Bone marrow (tissue), 2 donors: ENCODE data around the gene CNTN5.
"Not testable (repeated sequence)": the region's sequence is repeated elsewhere in the genome, so short reads cannot be mapped to it uniquely, and the experiment has no call there.

Experiments used
- DNase-seq, 2 donors: peaks; one replicate each; lab custom pipeline; 2025; lab: John Stamatoyannopoulos, UW

The CNTN5 gene

DNA sequence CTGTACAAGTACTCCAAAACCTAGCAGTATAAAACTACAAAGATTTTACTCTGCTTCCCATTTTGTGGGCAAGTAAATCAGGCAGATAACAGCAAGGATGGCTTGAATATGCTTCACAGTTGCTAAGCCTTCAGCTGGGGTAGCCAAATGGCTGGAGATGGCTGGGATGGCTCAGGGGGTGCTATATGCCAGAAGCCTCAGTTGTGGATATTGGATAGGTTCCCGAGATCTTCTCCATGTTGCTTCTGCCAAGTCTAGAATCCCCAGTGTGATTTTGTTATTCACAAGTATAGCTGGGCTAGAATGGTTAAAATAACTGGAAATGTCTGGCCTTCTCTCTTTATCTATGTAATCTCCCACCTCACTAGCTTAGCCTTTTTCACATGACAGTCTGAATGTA, 1194.0 kb downstream of the CNTN5 start:
- no peak for DNase-seq

DNA sequence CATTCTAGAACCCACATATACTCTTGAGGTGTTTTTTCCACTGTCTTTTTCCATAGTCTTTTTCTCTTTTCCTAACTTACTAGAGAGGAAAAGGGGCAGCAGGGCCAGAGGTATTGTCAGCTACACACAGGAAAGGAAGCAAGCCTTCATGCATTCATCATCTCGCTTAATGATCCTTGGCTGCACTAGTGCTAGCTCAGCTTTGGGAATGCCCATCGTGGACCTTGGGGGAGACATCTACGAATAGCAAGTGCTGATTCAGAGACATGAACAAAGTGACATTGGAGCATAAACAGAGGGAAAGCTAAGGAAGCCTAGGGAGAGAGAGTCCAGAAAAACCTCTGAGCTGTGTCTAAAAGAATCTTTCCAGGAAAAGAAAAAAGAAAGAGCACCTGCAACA, 1200.1 kb downstream of the CNTN5 start:
- no peak for DNase-seq

DNA sequence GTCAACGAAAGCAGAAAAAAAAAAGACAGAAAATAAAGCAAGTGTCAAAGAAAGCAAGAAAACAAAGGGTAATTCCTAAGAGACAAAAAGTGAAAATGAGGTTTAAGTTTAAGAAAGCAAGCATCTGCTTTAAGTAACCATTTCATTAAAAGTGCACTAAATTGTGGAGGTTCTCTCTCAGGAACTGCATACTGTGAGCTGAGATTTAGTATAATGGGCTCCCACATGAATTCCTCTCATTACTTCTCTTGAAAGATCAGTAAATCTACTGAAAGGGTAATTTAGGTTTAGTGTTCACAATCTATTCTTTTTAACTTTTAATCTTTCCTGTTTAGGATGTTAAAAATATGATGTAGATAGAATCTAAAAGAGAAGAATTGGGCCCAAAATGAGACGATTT, 1201.0 kb downstream of the CNTN5 start:
- DNase-seq: no peak

DNA sequence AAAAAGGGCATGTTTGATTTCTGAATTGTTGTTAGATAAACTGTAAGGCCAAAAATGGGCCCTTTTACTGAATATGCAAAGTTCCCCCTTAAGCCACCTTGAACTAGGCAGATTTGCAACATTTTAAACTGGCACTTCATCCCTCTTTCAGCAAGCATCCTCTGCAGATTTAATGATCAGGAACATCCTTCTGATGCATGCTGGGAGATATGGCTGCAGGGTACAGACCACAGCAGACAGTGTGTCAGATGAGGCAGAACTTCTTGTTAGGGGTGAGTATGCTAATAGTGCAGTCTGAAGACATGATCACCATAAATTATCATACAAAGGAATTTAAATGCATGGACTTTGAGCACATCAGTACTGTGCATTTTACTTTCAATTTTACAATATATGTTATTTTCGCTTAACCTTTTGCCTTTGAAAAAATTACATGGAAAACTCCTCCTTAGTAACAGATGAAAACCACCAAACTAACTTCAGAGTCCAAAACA, 1203.8 kb downstream of the CNTN5 start:
- DNase-seq: no peak

DNA sequence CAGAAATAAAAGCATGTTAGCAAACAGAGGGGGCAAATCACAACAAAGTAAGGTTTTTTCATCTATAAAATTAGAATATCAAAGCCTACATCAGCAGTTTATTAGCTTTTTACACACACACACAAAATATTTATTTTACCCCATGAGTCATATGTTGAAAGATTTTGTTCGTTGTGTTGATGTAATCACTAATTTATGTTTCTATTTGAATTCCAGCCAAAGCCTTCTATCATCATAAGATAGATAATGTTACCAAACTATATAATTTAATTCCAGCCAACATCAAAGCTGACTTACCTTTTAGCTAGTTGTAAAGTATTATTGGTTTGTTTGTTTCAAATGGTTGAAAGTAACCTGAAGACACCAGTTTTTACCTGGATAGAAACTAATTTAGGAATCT, 1208.3 kb downstream of the CNTN5 start:
- DNase-seq: no peak

DNA sequence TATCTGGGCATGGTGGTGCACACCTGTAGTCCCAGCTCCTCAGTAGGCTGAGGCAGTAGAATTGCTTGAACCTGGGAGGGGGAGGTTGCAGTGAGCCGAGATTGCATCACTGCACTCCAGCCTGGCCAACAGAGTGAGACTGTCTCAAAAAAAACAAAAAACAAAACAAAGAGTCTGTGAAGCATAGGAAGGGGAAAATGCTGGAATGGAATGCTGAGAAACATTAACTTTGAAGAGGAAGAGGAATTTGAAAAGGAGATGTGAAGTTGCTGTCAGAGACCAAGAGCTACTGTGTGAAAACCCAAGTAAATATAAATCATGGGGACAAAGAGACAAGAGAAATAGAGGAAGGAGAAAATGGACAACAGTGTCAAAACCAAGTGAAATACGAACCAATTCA, 1211.3 kb downstream of the CNTN5 start:
- DNase-seq: no peak

DNA sequence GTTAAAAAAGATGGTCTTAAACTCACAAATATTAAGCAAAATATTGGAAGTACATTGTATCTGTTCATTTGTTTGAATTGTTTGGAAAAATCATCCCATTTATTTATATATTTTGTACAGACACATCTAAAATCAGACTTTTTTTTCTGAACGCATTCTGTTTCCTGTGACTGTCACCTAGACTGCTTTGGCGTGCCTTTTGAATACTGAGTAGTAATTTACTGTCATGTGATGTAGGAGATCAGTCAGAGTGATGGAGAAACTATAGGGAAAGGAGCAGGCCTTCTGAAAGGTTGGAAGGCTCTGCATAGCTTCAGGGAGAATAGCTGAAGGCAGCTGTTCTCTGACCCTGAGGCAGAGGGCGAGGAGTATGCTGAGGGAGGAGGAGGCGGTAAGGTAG, 1214.3 kb downstream of the CNTN5 start:
- DNase-seq: no peak

DNA sequence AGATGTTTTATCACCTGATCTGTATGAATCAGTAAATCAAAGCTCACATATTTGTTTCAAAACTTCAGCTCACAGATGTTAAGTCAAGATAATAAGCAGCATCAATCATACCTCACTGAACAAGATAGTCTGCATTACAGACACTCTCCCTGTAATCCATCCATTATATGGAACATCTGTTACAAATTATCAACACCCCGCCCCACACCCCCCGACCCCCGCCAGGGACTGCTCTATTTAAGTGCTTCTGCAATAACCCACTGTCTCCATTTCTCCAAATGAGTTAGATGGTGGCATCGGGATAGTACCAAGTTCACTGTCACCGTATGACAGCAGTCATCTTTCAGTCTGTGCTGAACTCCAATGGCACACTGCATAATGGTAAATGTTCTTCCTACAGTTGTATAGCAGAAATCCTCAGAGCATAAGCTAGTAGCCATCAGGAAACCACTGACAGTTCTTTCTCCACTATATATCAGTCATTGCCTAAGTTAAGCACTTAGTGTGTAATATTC, 1219.3 kb downstream of the CNTN5 start:
- DNase-seq: no peak

DNA sequence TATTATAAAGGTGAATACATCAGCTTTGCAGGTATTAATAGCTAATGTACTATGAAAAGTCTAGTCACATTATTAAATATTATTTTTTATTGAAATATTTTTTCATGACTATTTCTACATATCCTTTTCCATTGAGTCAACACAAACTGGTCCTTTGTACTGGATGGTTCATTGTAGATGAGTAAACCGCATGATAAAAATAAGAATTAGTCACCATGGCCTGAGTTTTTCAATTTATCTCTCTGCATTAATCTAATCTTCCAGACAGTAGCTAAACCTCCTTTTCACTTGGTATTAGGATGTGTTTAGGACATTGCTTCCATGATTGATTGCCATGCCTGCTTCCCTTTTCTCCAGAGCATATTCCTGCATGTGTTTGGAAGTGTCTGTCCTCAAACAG, 1227.0 kb downstream of the CNTN5 start:
- no peak for DNase-seq

DNA sequence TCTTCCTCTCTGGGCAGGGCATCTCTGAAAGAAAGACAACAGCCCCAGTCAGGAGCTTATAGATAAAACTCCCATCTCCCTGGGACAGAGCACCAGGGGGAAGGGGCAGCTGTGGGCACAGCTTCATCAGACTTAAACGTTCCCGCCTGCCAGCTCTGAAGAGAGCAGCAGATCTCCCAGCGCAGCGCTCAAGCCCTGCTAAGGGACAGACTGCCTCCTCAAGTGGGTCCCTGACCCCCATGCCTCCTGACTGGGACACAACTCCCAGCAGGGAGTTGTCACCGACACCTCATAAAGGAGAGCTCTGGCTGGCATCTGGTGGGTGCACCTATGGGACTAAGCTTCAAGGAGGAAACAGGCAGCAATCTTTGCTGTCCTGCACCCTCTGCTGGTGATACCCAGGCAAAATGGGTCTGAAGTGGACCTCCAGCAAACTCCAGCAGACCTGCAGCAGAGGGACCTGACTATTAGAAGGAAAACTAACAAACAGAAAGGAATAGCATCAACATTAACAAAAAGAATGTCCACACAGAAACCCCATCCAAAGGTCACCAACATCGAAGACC, 1236.6 kb downstream of the CNTN5 start:
- not testable (repeated sequence) for DNase-seq

DNA sequence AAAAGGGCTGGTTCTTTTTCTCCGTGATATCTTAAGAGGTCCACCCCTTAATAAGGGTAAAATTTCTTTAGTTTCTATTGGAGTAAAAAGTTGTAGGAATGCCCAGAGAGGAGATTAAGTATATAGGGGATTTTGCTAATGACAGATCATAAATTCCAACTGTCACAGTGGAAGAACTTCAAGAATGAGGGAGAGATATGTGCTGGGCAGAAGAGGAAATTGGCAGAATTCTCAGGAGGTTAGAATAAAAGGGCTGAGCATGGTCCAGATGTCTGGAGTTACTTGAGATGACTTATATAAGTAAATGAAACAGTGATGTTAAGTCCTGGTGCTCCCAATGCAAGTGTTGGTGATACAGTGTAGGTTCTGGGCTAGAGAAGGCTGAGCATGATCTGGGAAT, 1248.8 kb downstream of the CNTN5 start:
- DNase-seq: no peak

DNA sequence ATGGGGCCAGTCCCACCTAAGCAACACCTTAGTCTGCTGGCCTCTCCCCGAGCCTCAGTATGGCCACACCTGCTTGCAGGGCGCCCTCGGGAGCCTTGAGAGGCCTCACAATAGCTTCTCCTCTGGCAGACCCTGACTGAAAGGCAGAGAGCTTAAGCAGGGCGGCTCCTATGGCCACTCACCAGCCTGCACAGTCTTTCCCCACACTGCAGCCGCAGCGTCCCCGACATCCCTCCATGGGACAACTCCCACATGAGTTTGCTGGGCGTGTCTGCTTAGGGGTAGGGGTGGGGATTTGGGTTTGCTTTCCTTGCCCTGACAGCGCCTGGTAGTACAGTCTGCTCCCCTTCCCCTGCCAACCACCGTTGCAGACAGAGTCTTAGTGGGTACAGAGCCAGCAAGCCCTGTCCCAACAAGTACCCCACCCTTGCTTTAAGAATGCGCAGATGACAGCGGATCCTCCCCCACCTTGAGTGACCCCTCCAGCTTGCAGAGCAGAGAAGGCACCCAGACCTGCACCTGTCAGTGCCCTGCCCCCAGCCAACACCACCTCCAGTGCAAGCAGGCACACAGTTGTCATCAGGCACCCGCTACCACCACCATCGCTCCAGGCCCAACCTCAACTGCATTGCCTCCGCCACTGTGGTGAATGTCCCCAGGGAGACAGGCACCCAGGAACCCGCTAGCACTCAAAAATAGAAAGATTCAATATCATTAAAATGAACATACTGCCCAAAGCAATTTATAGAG, 1252.5 kb downstream of the CNTN5 start:
- no peak for DNase-seq

DNA sequence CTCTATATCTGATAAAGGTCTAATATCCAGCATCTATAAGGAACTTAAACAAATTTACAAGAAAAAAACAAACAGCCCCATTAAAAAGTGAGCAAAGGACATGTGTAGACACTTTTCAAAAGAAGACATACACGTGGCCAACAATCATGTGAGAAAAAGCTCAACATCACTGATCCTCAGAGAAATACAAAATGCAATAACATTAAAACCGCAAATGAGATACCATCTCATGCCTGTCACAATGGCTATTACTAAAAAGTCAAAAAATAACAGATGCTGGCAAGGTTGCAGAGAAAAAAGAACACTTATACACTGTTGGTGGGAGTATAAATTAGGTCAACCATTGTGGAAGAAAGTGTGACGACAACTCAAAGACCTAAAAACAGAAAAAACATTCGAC, 1253.7 kb downstream of the CNTN5 start:
- DNase-seq: not testable (repeated sequence)

DNA sequence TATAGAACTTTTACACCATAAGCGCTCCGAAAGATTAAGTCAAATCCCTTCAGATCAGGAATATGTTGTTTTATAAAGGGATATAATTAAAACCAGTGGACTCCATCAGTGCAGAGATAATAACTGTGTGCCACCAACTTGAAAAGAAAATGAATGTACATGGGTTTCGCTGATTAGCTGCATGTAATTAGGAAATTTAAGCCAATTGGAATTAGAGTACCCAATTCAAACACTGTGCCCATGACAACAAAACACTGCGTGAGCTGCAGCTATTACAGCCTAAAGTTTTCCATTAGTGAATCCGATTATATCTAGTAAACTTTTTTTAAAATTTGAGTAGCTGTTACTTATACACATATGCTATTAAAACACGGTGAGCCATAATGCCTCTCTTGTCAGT, 1274.0 kb downstream of the CNTN5 start:
- DNase-seq: no peak

DNA sequence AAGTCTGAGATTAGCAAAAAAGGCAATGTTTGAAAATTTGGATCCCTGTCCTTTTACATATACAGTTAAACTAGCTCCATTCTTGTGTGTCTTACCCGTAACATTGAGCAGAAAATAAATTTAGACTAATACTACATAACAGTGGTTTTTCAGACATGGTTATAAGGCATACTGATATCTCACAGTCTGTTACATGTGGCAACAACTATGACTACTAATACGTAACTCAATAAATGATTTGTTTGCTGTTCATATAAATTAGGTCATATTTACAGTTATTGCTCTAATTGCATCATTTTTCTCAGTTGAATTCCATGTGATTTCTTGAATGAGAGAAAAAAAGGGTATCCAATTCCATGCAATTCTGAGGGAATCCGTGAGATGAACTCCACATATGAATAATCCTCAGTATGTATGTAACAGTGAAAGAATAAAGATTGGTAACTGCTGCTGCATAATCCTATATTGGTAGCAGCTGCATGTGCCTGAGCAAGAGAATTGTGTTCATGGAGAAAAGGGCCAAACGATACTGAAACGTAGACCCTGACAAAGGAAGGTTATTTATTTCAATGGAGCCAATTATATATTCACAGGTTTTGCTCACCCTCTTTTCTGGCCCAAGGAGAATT, 1275.4 kb downstream of the CNTN5 start:
- no peak for DNase-seq

DNA sequence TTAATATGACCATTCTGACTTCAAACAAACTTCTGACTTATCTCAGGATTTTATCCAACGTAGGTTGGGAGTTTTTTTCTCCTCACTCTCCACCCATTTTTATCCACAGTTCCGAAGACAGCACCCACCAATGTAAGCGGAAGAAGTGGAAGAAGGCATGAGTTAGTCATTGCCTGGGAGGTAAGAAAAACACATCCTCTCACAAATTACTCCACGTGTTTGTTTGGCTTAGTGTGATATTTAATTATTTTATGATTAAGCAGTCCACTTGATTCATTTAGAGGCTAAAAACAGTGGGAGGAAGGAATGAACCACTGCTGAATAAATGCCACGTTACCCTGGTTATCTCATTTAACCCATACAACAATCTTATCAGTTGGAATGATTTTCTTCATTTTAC, 1276.8 kb downstream of the CNTN5 start:
- DNase-seq: no peak

DNA sequence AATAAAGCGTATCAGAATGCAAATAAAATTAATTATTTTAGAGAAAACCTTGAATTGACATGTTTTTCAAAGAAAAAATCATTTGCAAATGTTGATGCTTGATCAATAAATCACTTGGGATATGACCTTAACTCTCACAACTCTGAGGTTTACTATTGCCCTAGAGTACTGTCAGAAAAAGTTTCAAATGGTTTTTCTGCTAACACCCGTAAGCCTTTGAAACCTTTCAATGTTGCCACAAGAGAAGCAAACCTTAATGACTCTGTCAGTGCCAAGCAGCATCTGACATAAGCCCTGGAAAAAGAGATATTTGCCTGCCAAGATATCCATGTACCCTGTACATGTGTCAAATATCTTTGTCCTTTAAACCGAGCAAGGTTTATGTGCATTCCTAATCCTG, 1282.1 kb downstream of the CNTN5 start:
- no peak for DNase-seq

DNA sequence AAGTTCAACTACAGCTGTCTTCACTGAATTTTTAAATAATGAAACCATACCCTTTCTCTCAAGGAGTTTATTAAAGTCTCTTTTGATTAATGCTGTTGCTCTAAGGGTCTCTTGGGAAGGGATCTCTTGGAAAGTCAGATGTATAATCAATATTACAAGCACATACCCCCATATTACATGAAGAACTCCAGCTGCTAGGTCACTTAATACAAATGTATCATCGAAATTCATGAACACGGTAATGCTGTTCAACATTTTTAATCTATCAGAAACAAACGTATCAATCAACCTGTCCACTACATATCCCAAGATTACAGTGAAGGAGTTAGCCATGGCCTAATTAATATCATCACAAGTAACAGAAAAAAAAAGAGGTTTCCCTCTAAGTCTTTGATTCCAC, 1283.1 kb downstream of the CNTN5 start:
- DNase-seq: no peak

DNA sequence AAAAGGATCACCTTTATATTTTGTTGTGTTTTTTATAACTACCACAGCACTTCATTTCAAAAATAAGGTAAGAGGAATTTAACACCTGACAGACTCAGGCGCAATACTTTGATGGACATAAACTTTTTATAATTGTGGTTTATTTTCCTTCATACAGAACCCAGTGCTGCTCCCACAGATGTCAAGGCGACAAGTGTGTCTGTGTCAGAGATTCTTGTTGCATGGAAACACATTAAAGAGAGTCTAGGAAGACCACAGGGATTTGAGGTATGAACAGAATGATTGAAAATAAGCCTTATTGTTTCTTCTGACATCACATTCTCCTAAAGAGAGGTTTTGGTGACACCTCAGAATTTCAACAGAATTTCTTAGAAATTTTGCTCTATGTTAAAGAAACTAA, 1287.5 kb downstream of the CNTN5 start:
- DNase-seq: no peak

DNA sequence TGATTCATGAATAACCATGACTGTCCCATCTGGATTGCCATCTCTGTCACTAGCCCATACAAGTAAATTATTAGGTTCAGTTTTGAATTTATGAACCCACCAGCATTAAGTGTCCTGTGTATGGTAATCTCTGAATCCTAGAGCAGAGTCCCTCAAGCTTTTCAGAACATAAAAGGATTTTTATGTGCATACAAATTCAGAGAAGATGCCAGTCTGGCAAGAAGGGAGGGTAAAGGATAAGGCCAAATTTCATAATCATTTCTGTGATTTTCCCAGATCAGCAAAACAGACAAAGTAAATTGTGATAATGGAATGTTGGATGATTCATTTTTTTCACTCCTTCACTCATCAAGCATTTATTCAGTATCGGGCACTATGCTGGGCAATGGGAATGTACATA, 1295.2 kb downstream of the CNTN5 start:
- no peak for DNase-seq

DNA sequence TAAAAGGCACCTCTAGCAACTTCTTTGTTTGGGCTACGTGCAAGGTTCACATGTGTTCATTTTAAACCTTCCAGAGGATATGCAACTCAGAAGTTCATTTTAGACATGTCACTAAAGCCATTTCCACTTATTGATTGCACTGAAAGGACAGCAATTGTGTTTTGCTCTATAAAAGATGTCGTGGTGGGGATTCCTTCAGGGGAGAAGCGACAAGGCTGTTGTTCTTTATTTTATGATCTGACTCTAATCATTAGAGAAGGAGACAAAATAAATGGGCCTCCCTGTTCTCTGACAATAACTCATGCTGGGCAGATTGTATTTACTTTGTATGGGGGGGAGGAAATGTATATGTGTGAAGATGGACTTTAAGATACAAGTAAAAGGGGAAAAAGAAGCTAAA, 1296.2 kb downstream of the CNTN5 start:
- no peak for DNase-seq

DNA sequence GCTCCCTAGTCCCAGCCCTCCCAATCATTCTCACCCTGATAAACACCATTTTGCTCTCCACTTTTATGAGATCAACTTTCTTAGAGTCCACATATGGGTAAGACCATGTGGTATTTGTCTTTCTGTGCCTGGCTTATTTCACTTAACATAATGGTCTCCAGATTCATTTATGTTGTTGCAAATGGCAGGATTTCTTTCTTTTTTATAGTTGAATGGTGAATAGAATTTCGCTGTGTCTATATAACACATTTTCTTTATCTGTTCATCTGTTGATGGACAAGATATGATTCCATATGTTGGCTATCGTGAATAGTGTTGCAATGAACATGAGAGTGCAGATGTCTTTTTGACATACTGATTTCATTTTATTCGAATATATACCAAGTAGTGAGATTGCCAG, 1298.9 kb downstream of the CNTN5 start:
- no peak for DNase-seq

DNA sequence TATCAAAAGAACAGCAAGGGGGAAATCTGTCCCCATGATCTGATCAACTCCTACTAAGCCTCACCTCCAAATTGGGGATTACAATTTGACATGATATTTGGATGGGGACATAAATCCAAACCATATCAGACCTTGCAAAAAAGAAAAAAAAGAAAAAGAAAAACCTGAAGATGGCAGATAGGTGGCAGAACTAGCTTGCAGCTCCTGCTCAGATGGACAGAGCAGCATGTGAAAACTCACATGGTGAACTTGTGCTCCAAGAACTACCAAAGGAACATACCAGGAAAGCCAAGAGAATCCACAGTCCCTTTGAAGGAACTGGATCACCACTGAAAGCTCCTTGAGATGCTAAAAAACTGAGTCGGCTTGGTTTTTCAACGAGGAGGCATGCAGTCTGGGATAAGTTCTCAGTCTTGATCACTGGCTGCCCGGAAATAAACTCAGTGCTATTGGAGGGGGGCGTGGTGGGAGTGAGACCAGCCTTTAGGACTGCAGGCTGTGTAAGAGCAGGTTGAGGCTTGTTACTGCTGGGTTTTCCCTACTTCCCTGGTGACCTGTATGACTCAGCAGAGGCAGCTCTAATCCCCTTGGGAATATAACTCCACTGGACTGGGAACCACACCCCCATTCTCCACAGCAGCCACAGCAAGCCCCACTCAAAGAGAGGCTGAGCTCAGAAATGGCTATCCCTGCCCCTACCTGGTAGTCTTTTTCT, 1308.0 kb downstream of the CNTN5 start:
- no peak for DNase-seq
